IPS-20b (cell line): ENCODE results near the gene ASTN2.

Source experiments
- H3K27ac ChIP-seq: one replicate; pipeline ENCODE4 v1.5.1; 2013; ENCODE audit warnings: low read length
- H3K27me3 ChIP-seq: 2 replicates; pipeline ENCODE4 v1.6.1; 2013; ENCODE audit warnings: mild to moderate bottlenecking, low read length, inconsistent platforms; ENCODE audit not compliant: insufficient read depth
- H3K36me3 ChIP-seq: 2 replicates; pipeline ENCODE4 v1.6.1; 2013; ENCODE audit warnings: low read depth, mild to moderate bottlenecking, inconsistent platforms, low read length, moderate library complexity; ENCODE audit not compliant: insufficient read depth
- H3K4me1 ChIP-seq: 2 replicates; pipeline ENCODE4 v1.6.1; 2013; ENCODE audit warnings: mild to moderate bottlenecking, control low read depth, inconsistent platforms, low read length, moderate library complexity; ENCODE audit not compliant: insufficient read depth
- H3K4me3 ChIP-seq: 2 replicates; pipeline ENCODE4 v1.5.1; 2013; ENCODE audit warnings: mild to moderate bottlenecking, low read length, inconsistent platforms
- H3K9ac ChIP-seq: 2 replicates; pipeline ENCODE4 v1.6.1; 2013; ENCODE audit warnings: low read depth, mild to moderate bottlenecking, inconsistent platforms, low read length, moderate library complexity
- H3K9me3 ChIP-seq: 2 replicates; pipeline ENCODE4 v1.6.1; 2013; ENCODE audit warnings: mild to moderate bottlenecking, low read depth, low read length, inconsistent platforms; ENCODE audit not compliant: insufficient read depth

Gene ASTN2

DNA sequence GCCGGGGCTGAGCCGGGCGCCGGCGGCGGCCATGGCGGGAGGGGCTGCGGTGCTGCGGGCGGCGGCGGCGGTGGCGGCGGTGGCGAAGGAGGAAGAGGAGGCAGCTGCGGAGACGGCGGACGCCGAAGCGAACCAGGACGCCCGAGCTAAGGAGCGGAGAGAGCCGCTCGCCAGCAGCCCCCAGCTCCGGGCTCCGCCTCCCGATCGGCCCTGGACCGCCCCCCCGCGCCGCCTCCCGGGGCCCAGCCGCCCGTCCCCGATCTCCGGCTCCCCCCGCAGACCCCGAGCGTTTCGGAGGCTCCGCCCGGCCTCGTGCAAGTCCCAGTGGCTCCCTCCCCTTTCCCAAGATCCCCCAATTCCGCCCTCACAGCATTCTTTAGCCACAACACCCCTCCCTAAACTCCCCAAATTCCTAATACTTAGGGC, at the start of gene ASTN2:
Gene ASTN2, minus strand, starts transcription at position 152 of the 426 bp plus-strand sequence. Its CDS starts 119 bp downstream, at position 33.
- peak within 1 kb of the TSS; percentile 43; the same call in 1 of the 2 replicates for H3K9ac ChIP-seq
- H3K9me3 ChIP-seq, result no peaks in the 10 kb centered on the region
- no peak within 1 kb of the TSS for H3K27ac ChIP-seq
- H3K36me3 ChIP-seq, result no peaks in the 10 kb centered on the region
- H3K4me1 ChIP-seq, result peaks cover 7% of the 10 kb centered on the region; the same call in 1 of the 2 replicates
- H3K4me3 ChIP-seq, result peak within 1 kb of the TSS; percentile 72
- peaks cover 79% of the 10 kb centered on the region for H3K27me3 ChIP-seq

DNA sequence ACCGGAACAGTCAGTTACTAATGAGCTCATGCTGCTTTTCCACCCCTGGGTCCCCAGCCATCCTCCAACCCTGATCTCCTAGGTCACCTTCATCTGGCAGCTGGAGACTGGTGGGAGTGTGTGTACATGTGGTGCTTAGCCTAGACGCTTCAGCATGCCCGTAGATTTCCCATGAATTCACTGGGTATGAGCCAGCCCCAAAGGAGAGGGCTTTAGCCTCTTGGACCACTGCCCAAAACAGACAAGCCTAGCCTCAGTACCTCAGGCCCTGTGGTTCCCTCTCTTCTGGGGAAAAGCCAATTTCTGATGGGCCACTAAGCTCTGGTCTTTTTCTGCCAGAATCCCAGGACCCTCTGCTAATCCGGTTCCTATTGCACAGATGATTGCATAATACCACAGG, 48.0 kb upstream of the ASTN2 start:
- no peaks in the 10 kb centered on the region for H3K36me3 ChIP-seq
- no peaks in the 10 kb centered on the region for H3K27me3 ChIP-seq
- H3K9me3 ChIP-seq, result no peaks in the 10 kb centered on the region
- no peaks in the 10 kb centered on the region for H3K4me1 ChIP-seq
- H3K9ac ChIP-seq, result no peak overlapping the region
- H3K27ac ChIP-seq, result no peak overlapping the region
- no peak overlapping the region for H3K4me3 ChIP-seq

DNA sequence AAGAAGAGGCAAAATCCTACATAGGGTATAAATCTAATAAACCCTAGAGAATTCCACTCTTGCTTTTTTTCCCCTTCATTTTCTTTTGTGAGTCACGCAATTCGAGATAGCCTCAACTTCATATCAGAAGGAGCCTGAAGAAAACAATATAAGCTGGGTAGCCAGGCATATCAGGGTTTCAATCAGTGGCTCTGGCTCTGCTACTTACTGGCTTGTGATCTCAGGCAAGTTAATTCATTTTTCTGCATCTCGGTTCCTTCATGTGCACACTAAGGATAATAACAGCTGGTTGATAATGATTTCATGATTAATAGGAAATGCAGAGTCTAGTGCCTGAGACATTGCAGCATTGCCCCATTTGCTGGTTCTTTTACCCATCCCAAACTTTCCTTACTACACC, 46.5 kb upstream of the ASTN2 start:
- Histone ChIP-seq H3K4me3 (no peak overlapping the region), H3K9ac (no peak overlapping the region), H3K36me3 (no peaks in the 10 kb centered on the region), H3K4me1 (no peaks in the 10 kb centered on the region), H3K27me3 (no peaks in the 10 kb centered on the region), H3K9me3 (no peaks in the 10 kb centered on the region), H3K27ac (no peak overlapping the region)

GRCh38 chr9:117460743-117461142, 45.9 kb upstream of the ASTN2 start:
- Histone ChIP-seq H3K27me3 (no peaks in the 10 kb centered on the region; the same call in 1 of the 2 replicates), H3K27ac (no peak overlapping the region)

GRCh38 chr9:117459913-117460312, 45.1 kb upstream of the ASTN2 start:
- Histone ChIP-seq H3K9me3 (no peaks in the 10 kb centered on the region), H3K36me3 (no peaks in the 10 kb centered on the region), H3K4me1 (no peaks in the 10 kb centered on the region), H3K9ac (no peak overlapping the region), H3K4me3 (no peak overlapping the region), H3K27ac (no peak overlapping the region), H3K27me3 (no peaks in the 10 kb centered on the region; the same call in 1 of the 2 replicates)

More at GRCh38 chr9:117460743-117461142, 45.9 kb upstream of the ASTN2 start:
- H3K36me3 ChIP-seq, result no peaks in the 10 kb centered on the region
- H3K4me3 ChIP-seq, result no peak overlapping the region
- no peaks in the 10 kb centered on the region for H3K9me3 ChIP-seq
- no peaks in the 10 kb centered on the region for H3K4me1 ChIP-seq
- no peak overlapping the region for H3K9ac ChIP-seq

- H3K9me3 ChIP-seq, result no peaks in the 10 kb centered on the region
- no peaks in the 10 kb centered on the region; the same call in 1 of the 2 replicates for H3K27me3 ChIP-seq
- H3K9ac ChIP-seq, result no peak overlapping the region
- H3K4me1 ChIP-seq, result no peaks in the 10 kb centered on the region
- no peak overlapping the region for H3K4me3 ChIP-seq
- no peak overlapping the region for H3K27ac ChIP-seq
- no peaks in the 10 kb centered on the region for H3K36me3 ChIP-seq
Observed at GRCh38 chr9:117458066-117458465, 43.2 kb upstream of the ASTN2 start.

DNA sequence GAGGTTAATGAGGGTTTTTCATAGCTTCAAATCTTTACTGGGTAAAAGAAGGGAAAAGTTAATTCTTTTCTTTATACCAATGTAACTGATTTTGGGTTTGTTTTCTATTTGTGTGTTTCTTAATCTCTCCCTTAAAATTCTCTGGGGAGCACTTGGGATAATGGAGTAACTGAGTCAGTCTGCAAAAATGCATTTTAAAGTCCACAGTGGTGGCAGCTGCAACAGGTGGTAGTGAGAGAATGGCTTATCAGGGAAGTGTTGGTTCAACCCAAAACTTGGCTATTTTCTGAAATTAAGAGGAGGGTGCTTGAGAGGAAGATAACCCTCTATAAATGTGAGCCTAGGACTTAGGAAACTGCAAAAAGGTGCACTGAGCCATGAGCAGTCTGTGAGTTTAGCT, 39.9 kb upstream of the ASTN2 start:
- no peak overlapping the region for H3K9ac ChIP-seq
- no peak overlapping the region for H3K27ac ChIP-seq
- no peaks in the 10 kb centered on the region; the same call in 1 of the 2 replicates for H3K27me3 ChIP-seq
- H3K4me3 ChIP-seq, result no peak overlapping the region
- H3K4me1 ChIP-seq, result no peaks in the 10 kb centered on the region
- H3K36me3 ChIP-seq, result no peaks in the 10 kb centered on the region
- no peaks in the 10 kb centered on the region for H3K9me3 ChIP-seq

- Histone ChIP-seq H3K36me3 (no peaks in the 10 kb centered on the region), H3K9me3 (no peaks in the 10 kb centered on the region), H3K9ac (no peak overlapping the region), H3K27ac (no peak overlapping the region), H3K4me3 (no peak overlapping the region), H3K4me1 (no peaks in the 10 kb centered on the region), H3K27me3 (no peaks in the 10 kb centered on the region; the same call in 1 of the 2 replicates)
Observed at GRCh38 chr9:117453737-117454136, 38.9 kb upstream of the ASTN2 start.

- H3K27ac ChIP-seq, result no peak overlapping the region
- no peak overlapping the region for H3K4me3 ChIP-seq
- no peaks in the 10 kb centered on the region for H3K9me3 ChIP-seq
- no peak overlapping the region for H3K9ac ChIP-seq
- H3K4me1 ChIP-seq, result no peaks in the 10 kb centered on the region
- H3K27me3 ChIP-seq, result no peaks in the 10 kb centered on the region; the same call in 1 of the 2 replicates
- H3K36me3 ChIP-seq, result no peaks in the 10 kb centered on the region
Observed at GRCh38 chr9:117451311-117451710, 36.5 kb upstream of the ASTN2 start.

- H3K4me1 ChIP-seq, result no peaks in the 10 kb centered on the region
- no peak overlapping the region for H3K9ac ChIP-seq
- H3K36me3 ChIP-seq, result no peaks in the 10 kb centered on the region
- no peak overlapping the region for H3K4me3 ChIP-seq
- H3K9me3 ChIP-seq, result no peaks in the 10 kb centered on the region
- H3K27ac ChIP-seq, result no peak overlapping the region
- no peaks in the 10 kb centered on the region for H3K27me3 ChIP-seq
Observed at GRCh38 chr9:117448066-117448465, 33.2 kb upstream of the ASTN2 start.

DNA sequence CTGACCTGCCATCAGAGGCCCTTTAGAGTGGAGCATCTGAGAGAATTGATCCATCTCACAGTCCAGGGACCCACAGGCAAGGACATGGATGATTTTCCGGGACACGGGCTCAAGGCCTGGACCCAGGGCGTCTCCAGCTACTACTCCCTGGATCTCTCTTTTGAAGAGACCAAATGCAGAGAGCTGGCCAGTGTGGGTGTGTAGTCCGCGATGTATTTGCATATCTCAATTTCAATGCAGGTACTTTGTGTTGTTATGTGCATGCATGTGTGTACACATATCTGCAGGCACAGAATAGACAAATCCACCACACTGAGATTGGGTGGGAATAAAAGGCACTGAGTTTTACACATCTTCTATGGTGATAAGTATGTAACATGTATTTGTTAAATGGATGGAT, 30.8 kb upstream of the ASTN2 start:
- Histone ChIP-seq H3K36me3 (no peaks in the 10 kb centered on the region), H3K4me3 (no peak overlapping the region), H3K27me3 (no peaks in the 10 kb centered on the region; the same call in 1 of the 2 replicates), H3K9ac (no peak overlapping the region), H3K4me1 (no peaks in the 10 kb centered on the region), H3K27ac (no peak overlapping the region), H3K9me3 (no peaks in the 10 kb centered on the region)

- Histone ChIP-seq H3K36me3 (no peaks in the 10 kb centered on the region), H3K4me3 (no peak overlapping the region), H3K9ac (no peak overlapping the region), H3K27ac (no peak overlapping the region), H3K27me3 (no peaks in the 10 kb centered on the region; the same call in 1 of the 2 replicates), H3K4me1 (no peaks in the 10 kb centered on the region), H3K9me3 (no peaks in the 10 kb centered on the region)
Observed at GRCh38 chr9:117444501-117444900, 29.6 kb upstream of the ASTN2 start.
